GM10248 (cell line): Measurements from ENCODE around the gene HMG20A.
"Not testable (repeated sequence)": the region's sequence is repeated elsewhere in the genome, so short reads cannot be mapped to it uniquely, and the experiment has no call there.

Source experiments
- CTCF ChIA-PET: fragments of 300-600 bp; sonication (Branson Sonifier 250); formaldehyde crosslinking; extraction: SDS; loops from one replicate; lab custom pipeline; 2021; ENCODE audit warnings: antibody characterized with exemption; lab: Yijun Ruan, JAX
- POLR2A ChIA-PET: fragments of 350-650 bp; sonication (Branson Sonifier 250); formaldehyde crosslinking; extraction: SDS; loops from one replicate; lab custom pipeline; 2020; ENCODE audit warnings: antibody characterized with exemption; lab: Yijun Ruan, JAX
- DNase-seq: peaks from one replicate; pipeline ENCODE4 v3.0.0; 2012; ENCODE audit errors: extremely low spot score
- CTCF ChIP-seq: IDR thresholded peaks from 2 replicates; pipeline ENCODE4 v1.5.1; 2012; ENCODE audit warnings: mild to moderate bottlenecking, low read depth; ENCODE audit errors: extremely low read depth, missing control alignments, control extremely low read depth

Gene HMG20A

GRCh38 chr15:77406846-77407245, 13.8 kb upstream of the HMG20A start:
- no peak for DNase-seq
- ChIA-PET POLR2A (no interaction called here), CTCF (interaction anchor here (1.4 kb wide), 1 partner anchor 23 kb away, joined by 3 read pairs; no protein-coding TSS in a partner anchor)
- TF ChIP-seq CTCF: no peak

GRCh38 chr15:77409259-77410156, 11.2 kb upstream of the HMG20A start:
- DNase-seq: peak; percentile 15
- CTCF ChIA-PET: interaction anchor here (1.1 to 1.7 kb wide), 3 partner anchors 9 to 134 kb away, joined by 4 to 5 read pairs (median 5); no protein-coding TSS in a partner anchor
- TF ChIP-seq CTCF: no peak
- POLR2A ChIA-PET: no interaction called here

- DNase-seq, POLR2A ChIA-PET: not testable (repeated sequence)
- CTCF ChIA-PET: interaction anchor here (1.1 to 1.7 kb wide), 3 partner anchors 9 to 133 kb away, joined by 4 to 5 read pairs (median 5); no protein-coding TSS in a partner anchor
These were observed 10.6 kb upstream of the HMG20A start for GRCh38 chr15:77410157-77410500.

- CTCF ChIA-PET: interaction anchor here (1.0 to 1.7 kb wide), 5 partner anchors 8 to 132 kb away, joined by 3 to 5 read pairs (median 4); no protein-coding TSS in a partner anchor
- POLR2A ChIA-PET: no interaction called here
- TF ChIP-seq CTCF: no peak
- DNase-seq: no peak
These were observed 9.7 kb upstream of the HMG20A start for GRCh38 chr15:77410701-77411618.

- no peak for TF ChIP-seq CTCF
- POLR2A ChIA-PET: no interaction called here
- CTCF ChIA-PET: interaction anchor here (1.0 to 1.1 kb wide), 2 partner anchors 13 to 16 kb away, joined by 3 to 4 read pairs; no protein-coding TSS in a partner anchor
- DNase-seq: no peak
These were observed 9.1 kb upstream of the HMG20A start for GRCh38 chr15:77411619-77411976.

GRCh38 chr15:77412972-77413698, 7.6 kb upstream of the HMG20A start:
- ChIA-PET POLR2A (no interaction called here), CTCF (no interaction called here)
- no peak for TF ChIP-seq CTCF
- DNase-seq: no peak
